ENCODE measurements around the gene MARK3. TPM values are rescaled to one million over a fixed set of nuclear protein-coding genes. Genes with fewer than 3 reads are reported as not detected.
A peak's percentile ranks its signal among the peaks of the same experiment; 100 is the strongest.
"Not testable (repeated sequence)": the region's sequence is repeated elsewhere in the genome, so short reads cannot be mapped to it uniquely, and the experiment has no call there.

The MARK3 gene
- total RNA-seq, 4 donors from 2014 or later = 50.7 to 111 (median 89.1) TPM

DNA sequence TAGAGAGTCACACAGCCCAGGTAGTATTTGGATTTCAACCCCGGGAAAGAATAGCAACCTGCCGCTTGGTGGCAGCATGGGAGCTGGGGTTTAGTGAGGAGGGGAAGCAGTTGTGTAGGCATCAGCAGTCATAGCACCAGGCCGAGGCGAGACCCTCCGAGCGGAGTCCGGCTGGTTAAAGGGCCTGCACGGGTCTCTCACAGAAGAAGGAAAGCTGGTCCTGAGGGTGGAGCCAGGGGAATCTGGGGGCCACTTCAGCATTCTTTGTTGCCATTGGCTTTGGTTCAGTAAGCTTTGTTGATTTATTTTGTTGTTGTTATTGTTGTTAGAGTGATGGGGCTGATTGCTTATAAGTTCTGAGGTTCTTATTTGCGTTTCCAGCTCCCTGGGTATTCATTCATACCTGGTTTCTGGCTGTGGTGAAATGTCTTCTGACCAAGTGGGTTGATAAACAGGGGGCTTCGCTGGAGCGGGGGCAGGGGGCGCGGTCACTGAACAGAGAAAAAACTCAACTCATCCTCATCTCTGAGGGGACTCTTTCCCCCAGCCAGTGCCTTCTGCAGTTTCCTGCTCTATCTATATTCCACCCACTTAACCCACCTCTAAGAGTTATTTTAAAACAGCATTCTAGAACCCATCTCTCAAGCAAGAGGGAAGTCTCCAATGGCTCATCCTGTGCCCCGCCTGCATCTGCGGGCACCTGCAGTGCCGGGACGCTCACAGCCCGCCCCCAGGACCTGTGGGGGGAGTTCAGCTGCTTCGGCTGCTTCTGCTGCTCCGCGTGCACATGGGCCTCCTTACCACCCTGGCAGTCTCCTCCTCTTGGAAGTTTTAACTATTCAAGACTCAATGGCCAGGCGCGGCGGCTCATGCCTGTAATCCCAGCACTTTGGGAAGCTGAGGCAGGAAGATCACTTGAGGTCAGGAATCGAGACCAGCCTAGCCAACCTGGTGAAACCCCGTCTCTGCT lies 125.8 kb downstream of the MARK3 start:
- H3K36me3 ChIP-seq = no peaks in the 10 kb centered on the region
- DNase-seq = peak in 1 of 2 donors; percentile 10
- TF ChIP-seq, protein P1, sequence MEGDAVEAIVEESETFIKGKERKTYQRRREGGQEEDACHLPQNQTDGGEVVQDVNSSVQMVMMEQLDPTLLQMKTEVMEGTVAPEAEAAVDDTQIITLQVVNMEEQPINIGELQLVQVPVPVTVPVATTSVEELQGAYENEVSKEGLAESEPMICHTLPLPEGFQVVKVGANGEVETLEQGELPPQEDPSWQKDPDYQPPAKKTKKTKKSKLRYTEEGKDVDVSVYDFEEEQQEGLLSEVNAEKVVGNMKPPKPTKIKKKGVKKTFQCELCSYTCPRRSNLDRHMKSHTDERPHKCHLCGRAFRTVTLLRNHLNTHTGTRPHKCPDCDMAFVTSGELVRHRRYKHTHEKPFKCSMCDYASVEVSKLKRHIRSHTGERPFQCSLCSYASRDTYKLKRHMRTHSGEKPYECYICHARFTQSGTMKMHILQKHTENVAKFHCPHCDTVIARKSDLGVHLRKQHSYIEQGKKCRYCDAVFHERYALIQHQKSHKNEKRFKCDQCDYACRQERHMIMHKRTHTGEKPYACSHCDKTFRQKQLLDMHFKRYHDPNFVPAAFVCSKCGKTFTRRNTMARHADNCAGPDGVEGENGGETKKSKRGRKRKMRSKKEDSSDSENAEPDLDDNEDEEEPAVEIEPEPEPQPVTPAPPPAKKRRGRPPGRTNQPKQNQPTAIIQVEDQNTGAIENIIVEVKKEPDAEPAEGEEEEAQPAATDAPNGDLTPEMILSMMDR (IDR thresholded peaks at IDR 0.05) = no peak
- no peak for TF ChIP-seq POLR2A (IDR thresholded peaks at IDR 0.05)

DNA sequence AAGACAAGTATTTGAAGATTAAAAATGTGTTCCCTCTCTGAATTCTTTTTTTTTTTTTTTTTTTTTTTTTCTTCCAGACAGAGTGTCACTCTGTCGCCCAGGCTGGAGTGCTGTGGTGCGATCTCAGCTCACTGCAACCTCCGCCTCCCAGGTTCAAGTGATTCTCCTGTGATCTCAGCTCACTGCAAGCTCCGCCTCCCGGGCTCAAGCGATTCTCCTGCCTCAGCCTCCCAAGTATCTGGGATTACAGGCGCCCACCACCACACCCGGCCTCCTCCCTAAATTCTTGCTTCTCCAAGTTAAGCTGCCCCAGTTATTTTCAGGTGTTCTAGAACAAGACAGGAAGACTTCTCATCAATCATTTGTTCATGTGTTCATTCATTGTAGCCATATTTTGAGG lies 127.0 kb downstream of the MARK3 start:
- H3K27ac ChIP-seq = peak overlapping the region; percentile 57 to 66
- intact Hi-C loops (cut with DNase I; ENCODE audit: low total_unique reads); H3K27me3 ChIP-seq; H3K36me3 ChIP-seq; H3K4me1 ChIP-seq; DNase-seq; H3K4me3 ChIP-seq; H3K9me3 ChIP-seq: not testable (repeated sequence)

More for the DNA sequence above, 125.8 kb downstream of the MARK3 start:
- H3K27ac ChIP-seq = no peak overlapping the region
- no peaks in the 10 kb centered on the region for H3K27me3 ChIP-seq
- H3K4me3 ChIP-seq = no peak overlapping the region
- intact Hi-C loops (cut with DNase I; ENCODE audit: low total_unique reads) = no loop called here
- no peaks in the 10 kb centered on the region for H3K9me3 ChIP-seq
- peaks cover 4 to 9% of the 10 kb centered on the region in 2 donors for H3K4me1 ChIP-seq

DNA sequence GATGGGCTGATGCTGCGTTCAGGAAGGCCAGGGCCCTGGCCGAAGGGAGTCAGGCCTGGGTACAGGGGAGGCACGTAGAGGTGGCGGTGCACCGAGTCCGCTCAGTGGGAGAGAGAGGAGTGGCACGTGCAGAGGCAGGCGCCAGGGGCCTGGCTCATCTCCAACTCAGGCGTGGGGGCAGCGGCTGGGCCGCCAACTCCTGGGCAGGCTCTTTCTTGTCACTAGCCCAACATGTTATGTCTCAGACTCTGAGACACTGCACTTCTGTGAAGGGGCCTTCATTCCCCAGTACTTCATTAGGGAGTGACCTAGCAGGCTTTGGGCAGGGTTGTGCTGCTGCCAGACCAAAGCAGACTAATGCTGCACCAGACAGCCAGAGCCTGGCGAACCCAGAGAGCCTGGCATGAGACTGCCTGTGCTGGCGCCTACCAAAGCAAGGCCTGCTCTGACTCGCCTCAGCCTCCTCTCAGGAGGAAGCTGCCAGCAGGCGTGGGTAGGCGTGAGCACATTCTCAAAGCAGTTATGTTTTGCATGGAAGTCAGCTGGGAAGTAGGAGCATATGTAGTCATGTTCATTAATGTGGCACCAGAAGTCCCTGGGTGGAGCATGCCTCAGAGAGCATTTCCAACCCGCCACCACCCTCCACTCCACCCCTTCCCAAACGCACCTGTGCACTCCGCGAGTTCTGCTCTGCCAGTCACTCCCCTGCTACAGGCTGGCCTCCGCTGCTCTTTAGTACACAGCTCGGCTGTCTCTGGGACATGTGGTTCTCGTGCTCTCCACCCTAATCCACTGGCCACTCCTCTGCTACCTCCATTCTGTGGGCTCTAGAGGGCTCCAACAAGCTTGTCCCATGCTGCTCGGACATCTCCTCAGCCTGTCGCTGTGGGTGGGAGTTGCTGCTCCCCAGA lies 127.7 kb downstream of the MARK3 start:
- no peak overlapping the region for H3K4me3 ChIP-seq
- H3K9me3 ChIP-seq = no peaks in the 10 kb centered on the region
- intact Hi-C loops (cut with DNase I; ENCODE audit: low total_unique reads) = no loop called here
- TF ChIP-seq, protein P1 (IDR thresholded peaks at IDR 0.05) = no peak
- no peak for TF ChIP-seq POLR2A (IDR thresholded peaks at IDR 0.05)
- H3K27me3 ChIP-seq = no peaks in the 10 kb centered on the region
- peak; percentile 52 to 64 for DNase-seq
- H3K4me1 ChIP-seq = peaks cover 4 to 13% of the 10 kb centered on the region in 2 donors
- no peaks in the 10 kb centered on the region for H3K36me3 ChIP-seq
- H3K27ac ChIP-seq = peak overlapping the region; percentile 57 to 66

DNA sequence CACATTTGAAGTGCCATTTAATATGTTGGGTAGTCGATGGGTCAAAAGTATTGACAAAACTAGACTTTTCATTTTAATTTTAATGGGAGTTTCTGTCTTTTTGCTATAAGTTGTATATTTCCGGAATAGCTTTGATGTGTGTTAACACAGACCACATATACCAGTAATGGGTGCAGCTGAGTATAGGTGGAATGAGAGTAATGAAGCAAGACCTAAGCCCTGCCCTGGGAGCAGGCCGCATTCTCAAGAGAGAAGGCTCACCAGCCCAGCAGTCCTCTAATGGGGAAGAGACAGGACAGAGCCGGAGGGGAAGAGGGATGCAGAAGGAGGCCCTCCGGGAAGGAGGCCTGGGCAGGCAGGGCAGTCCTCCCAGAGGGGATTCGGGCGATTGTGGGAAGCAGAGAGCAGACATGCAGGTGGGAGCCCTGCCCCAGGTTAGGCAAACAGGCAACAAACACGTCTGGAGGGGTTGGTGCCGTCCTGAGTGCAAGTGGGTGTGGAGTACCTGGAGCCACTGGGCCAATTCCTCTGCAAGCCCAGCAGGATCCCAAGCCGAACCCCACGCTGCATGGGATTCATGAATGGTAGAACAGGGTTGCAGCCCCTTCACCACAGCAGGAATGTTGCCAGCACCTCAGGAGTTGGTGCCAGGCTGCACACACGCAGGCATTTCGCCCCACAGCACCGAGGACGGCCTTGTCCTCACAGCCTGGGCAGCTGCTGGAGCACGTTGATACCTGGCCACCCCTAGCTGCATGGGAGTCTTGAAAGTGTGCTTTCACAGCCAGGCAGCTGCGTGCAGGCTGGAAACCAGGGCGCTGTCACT lies 129.6 kb downstream of the MARK3 start:
- no peak overlapping the region for H3K4me3 ChIP-seq
- intact Hi-C loops (cut with DNase I; ENCODE audit: low total_unique reads) = no loop called here
- no peak for TF ChIP-seq POLR2A (IDR thresholded peaks at IDR 0.05)
- TF ChIP-seq, protein P1 (IDR thresholded peaks at IDR 0.05) = no peak
- H3K4me1 ChIP-seq = peaks cover 4 to 29% of the 10 kb centered on the region in 2 donors
- no peaks in the 10 kb centered on the region for H3K27me3 ChIP-seq
- no peaks in the 10 kb centered on the region for H3K36me3 ChIP-seq
- H3K27ac ChIP-seq = no peak overlapping the region
- no peaks in the 10 kb centered on the region for H3K9me3 ChIP-seq
- no peak for DNase-seq
